HG03439 (cell line): ENCODE measurements around the gene PLEKHM1.

Experiments used
- ATAC-seq: cut with Tn5 transposase; IDR thresholded peaks from one replicate; pipeline ENCODE4 v1.9.1; 2021; ENCODE audit warnings: mild to moderate bottlenecking, moderate library complexity; ENCODE audit not compliant: unreplicated experiment

The PLEKHM1 gene

DNA sequence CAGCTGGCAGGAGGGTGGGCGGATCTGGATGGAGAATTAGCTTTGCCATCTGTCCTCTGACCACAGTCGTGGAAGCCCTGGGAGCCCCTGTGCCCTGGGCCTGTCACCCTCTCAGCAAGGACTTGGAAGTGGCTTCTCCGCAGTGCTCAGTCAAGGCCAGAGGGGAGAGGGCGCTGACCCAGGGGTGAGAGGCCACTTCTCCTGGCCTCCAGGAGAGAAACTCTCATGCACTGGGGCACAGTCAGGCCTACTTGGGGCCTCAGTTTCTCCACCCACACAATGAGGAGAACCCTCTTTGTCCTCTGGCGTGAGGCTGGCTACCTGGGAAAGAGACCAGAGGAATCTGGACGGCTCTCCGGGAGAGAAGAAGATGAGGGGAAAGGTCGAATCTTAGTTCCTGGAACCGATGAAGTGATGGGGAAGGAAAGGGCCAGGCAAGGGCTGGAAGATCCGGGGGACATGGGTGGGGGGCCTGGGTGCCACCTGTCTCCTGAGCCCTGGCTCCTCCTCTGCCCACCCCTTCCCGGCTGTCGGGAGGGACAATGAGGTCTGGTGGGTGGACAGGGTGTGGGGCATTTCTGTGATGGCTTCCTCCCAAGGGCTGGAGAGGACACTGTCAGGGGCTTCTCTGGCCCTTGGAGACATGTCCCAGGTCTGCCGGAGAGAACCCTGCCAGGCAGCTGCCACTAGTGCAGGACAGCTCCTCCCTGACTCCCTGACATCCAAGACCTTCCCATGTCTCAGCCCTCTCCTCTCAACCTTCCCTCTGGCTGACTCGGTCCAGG, 48.8 kb downstream of the PLEKHM1 start:
- ATAC-seq, result no peak

DNA sequence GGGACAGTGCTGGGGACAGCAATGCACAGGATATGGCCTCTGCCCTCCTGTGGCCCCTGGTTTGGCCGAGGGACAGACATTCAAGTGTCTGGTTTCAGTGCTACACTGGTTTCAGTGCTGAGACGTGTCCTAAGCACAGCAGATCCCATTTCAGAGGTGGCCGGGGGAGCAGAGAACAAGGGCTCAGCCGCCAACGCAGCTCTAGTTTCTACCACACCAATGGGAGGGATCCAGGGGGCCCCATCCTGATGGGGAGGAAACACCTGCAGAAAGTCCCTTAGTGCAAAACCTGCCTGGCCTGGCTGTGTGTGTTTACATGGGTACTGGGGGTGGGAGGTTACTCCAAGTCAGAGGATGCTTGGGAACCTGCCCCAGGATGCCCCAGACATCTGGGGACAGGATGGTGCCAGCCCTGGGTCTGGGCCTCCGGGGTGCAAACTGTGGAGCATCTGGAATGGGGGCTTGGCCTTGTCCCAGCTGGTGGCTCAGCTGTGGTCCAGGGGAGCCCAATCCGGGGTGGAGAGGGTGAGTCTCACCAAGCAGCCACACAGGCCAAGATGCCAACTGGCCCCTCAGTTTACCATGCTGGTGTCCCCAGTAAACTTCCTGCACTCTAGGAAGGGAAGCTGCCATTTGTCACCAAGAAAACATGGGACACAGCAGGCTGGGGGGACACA, 49.5 kb downstream of the PLEKHM1 start:
- ATAC-seq, result peak; percentile 66

DNA sequence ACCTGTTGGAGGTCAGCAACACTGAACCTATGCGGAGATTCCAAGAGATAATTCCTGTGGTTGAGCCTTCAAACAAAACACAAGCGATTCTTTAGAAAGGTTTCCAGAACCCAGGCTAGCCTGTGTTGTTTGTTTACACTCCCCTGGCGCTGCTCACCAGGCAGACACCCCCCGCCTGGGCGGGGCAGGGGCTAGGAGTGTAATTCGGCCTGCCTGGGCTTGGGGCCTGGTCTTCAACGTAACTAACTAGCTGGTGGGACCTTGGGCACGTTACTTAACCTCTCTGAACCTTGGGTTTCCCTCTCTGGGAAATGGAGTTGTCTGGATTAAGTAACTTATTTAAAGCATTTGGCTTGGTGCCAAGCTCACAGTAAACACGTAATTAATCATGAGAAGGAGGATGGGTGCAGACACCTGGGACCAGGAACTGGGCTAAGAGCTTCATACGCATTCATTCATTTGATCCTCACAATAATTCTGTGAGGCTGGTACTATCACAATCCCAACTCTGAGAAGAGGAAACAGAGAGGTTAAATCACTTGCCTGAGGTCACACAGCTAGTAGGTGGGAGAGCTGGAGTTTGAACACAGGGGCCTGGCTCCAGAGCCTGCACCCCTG, 50.3 kb downstream of the PLEKHM1 start:
- no peak for ATAC-seq

DNA sequence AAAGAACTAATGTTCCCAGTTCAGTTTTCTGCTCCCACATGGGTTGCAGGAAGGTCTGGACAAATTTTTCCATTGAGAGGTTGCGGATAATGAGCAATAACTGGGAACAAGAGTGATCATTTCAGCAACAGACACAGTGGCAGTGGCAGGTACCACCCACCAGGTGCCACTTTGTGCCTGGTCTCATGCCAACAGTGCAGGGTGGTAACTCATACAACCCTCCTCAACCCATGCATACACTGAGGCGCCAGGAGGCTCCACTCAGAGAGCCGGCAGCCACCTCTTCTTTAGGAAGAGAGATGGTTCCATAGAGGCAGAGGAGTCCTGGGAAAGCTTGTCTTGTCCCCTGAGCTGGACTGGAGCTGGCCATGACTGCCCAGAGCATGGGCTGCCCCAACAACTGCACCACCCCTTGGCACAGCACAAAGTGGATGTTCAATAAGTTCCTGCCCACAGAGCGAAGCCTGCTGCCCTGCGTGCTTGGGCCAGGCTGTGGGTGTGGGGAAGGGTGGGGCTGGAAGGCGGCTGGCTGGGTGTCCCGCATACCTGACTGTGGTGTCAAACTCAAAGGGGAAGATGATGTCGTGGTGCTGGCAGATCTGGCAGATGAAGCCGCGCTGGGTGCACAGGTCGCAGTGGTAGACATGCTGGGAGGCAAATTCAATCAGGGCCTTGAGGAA, 51.5 kb downstream of the PLEKHM1 start:
- no peak for ATAC-seq

DNA sequence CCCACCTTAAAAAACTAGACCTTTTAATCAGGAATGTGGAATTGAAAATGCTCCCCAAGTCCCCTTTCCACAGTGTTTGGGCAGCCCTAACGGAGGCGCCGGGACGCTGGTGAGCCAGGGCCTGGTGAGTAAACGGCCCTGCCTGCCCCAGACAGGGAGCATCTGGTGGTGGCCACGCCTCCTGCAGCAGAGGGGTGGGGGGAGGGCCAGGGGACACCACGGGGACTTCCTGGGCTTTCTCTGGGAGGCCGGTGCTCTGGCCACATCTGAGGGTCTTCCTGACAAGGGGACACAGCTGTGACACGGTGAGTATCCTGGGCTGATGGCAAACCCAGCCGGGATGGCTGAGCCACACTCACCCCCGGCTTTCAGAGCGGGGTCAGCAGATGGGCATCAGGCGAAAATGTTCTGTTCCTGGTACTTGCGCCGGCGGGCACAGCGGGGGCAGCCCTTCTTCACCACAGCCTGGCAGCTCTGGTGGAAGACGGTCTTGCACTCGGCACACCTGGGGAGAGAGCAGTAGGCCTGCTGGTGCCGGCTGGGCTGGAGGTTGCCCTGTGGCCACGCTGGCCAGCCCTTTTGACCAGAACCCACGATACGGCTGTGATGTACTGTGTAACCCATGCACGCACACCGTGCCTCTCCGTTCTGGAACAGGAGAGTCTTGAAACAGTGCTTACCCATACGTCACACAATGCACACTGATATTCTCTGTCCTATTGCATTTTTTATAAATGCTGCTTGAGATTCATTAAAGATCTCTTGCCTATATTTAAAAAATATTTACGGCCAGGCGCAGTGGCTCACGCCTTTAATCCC, 52.8 kb downstream of the PLEKHM1 start:
- no peak for ATAC-seq

DNA sequence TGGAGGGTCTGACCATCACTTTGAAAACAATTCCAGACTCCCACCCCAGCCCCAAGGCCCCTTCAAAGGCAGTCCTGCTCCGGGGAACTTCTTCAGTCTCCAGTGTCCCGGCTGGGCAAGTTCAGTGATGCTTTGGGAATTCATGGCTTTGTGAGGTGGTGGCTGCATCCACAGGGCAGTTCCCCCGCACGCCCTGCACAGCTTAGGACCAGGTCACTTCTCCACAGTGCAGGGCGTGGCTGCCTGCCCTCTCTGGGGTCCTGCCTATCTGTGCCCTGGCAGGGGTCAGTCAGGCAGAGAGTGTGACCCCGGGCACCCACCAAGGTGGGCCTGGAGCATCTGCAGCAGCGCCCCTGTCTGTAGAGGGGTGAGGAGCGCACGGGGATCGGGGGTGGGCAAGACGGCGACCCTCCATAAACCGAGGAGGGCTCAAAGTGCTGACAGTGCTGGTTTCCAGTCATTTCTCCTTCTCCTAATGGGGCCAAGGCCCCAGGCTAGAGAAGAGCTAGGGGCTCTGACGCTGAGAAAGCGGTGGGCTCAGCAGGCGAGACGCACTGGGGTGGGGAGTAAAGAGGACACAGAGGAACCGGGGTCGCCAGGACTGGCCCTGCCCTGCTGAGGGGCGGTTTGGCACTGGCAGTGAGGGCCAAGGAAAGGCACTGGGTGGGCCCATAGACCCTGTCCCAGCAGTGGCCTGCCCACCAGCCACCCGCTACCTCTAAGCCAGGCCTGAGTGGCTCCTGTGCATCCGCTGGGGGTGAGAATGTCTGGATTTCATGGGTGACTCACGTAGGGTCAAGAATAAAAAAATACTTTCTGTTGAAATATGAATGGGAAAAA, 53.7 kb downstream of the PLEKHM1 start:
- no peak for ATAC-seq

DNA sequence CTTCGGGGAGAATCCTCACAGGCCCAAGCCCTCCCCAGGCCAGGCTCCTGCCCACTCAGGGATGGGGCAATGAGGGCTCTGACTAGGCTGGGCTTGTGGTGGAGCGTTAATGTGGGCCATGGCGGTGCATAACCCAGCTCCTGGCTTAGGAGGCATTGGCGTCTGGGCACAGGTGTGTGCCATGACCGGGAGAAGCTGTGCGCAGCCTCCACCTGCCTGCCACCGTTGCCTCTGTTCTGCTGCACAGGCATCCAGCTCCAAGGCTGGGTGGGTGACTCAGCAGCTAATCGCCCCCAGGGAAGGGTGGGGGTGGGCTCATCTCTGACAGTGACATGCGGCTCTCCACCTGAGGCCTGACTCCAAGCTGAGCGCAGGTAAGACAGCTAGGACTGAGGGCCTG, 54.4 kb downstream of the PLEKHM1 start:
- no peak for ATAC-seq

DNA sequence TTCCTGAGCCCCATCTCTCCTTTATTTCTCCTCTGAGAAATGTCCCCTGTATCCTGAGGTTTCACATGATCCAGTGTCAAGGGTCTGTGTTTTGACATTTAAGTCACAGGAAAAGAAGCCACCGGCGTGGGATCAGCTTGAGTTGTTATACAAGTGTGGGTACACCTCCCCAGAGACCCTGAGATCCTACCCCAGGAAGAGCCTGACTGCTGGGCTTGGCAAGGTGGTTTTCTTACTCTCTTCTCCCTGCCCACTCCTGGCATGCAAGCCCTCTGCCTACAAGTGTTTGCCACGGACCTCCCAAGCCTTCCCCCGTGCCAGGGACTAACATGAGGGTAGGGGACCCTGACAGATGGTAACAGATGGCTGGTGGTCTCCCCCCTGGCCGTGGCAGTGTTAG, 55.0 kb downstream of the PLEKHM1 start:
- ATAC-seq, result no peak

DNA sequence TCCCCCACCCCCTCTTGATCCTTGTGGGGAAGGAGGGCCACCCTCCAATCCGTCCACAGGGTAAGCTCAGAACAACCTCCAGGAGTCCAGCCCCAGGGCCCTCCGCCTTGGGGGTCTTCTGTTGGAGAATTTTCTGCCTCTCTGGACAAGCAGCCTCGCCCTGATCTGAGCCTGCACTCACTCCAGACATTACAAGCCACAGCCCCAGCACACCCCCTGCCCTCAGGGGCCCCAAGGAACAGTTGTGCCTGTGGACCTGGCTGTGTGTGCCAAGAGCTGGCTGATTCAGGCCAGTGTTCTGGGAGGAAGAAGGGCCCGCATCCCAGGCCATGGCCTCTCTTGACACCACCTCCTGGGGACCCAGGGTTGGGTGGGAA, 57.4 kb downstream of the PLEKHM1 start:
- no peak for ATAC-seq

DNA sequence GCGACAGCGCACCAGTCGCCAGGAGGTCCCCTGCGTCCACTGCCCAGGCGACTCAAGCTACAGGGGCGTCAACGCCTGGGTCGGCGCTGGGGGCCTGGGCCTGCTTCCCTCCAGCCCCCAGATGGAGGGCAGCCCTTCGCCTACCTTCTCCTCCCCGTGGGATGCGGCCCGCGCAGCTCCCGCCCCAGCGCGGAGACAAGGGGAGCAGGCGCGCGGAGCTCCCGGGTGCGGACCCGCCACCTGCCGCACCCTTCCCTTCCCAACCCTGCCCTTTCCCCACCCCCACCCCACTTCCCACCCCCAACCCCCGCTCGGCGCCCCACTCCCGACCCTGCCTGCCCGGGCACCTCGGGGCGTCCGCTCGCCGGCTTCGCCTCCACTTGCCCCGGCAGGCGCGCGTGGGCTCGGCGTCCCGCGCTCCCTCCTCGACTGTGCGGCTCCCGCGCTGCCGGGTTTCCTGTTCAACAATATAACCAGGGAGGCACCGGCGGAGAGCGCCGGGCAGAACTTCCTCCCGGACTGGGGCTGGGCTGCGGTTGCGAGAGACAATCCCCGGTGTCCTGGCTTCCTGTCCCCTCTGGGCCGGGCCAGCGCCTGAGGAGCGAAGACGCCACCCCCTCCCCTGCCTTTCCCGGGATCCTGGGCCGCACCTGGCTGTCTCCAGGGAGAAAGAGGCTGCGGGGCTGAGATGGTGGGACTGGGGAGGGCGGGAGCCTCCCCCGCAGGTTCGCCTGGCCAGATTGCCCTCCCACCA, 57.9 kb downstream of the PLEKHM1 start, which contains the start of gene ARHGAP27:
Gene ARHGAP27 (minus strand): TSS at position 466 of the 754 bp plus-strand sequence. CDS start 2,591 bp downstream, outside the sequence.
- ATAC-seq, result no peak

DNA sequence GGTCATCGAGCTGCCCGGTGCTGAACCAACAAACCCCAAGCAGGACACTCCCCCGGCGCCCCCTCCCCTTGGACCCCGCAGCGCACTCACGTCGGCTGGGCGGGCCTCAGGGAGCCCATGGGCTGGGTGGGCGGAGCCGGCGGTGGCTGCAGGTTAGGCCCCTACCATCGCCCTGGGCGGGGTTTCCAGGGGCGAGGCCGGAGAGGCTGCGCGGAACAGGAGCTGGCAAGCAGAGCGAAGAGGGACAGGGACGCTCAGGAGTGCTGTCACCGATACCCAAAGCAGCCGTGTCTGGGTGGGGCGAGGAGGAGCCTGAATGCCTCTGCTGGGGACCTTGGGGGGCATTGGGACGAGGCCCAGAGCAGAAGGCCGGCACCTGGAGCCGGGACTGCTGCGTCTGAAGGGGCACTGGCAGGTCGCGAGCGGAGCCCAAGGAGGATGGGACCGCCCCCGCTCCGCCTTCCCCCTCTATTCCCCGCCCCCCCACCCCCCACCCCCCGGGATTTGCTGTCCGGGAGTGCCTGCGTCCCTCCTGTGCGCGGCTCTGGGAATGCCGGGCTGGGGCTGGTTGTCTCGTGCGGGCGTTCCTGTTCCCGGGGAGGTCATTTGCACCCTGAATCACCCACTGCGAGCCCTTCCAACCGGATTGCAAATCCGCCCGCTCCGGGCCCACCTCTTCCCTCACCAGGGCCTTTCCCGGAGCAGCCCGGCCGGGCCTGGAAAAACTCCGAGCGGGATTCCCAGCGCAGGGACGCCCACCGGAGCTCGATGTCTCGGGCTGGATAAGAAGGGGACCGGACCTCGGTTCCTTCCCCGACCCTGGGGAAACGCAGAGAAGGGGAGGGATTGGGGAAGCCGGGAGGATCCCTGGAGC, 58.8 kb downstream of the PLEKHM1 start:
- ATAC-seq, result peak; percentile 48

DNA sequence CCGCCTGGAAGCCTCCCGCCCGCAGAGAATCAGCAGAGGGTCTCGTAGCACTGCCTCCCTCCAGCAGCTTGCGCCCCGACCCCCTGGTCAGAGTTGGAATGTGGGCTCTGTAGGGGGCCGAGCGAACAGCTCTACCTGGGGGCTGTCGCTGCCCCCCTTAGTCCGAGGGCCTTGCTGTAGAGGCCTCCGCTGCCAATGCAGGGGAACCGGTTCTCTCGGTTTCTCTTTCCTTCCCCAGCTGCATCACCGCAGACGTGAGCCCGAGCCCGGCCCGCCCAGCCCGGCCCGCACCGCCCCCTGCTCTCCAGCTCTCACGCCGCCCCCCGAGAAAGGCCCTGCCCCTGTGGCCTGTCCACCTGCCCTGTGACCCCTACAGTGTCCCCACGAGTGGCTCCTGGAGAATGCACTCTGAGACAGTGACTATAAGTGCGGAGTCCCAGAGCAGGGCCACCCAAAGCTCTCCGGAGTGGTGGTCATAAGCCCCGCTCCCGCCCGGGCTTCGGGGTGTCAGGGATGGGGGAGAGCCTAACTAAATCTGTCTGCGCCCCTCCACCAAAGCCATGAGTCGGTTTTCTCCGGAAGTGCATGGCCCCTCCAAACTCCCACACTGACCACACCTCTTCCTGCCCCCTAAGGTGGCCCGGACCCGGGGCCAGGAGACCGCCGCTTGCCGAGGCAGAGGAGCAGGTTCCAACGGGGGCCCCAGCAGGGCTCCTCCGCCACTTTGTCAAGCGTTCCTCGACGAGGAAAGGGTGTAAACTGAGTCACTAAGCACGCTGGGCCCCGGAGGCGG, 59.6 kb downstream of the PLEKHM1 start:
- peak; percentile 21 for ATAC-seq

DNA sequence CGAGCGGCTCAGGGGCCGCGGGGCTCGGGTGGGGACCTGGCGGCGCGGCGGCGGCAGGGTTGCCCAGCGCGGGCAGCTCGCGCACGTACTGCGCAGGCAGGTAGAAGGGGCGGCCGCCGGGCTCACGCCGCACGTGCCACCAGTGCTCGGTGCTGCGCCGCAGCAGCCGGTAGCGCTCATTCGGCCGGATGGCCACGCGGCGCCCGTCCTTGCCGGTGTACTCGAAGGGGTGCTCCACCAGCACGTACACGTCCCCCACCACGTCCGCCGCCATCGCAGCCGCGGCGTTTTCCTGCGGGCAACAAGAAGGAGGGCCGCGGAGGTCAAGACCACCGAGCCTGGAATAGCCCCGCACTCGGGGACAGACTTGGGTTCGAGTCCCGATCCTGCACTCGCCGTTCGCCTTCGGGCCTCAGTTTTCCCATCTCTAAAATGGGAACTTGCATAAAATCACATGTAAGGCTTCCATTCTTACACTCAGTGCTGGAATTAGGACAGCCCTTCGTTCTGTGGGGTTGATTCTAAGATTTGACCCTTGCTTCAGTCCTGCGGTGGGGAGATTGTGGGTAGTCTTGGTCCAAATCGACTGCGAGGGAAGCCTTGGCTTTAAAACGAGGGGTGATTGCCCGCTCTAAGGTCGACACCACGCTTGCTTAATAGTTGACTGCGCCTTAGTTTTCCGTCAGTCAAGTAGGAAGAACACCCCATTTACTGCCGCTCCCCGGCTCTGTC, 60.3 kb downstream of the PLEKHM1 start:
- ATAC-seq, result no peak

DNA sequence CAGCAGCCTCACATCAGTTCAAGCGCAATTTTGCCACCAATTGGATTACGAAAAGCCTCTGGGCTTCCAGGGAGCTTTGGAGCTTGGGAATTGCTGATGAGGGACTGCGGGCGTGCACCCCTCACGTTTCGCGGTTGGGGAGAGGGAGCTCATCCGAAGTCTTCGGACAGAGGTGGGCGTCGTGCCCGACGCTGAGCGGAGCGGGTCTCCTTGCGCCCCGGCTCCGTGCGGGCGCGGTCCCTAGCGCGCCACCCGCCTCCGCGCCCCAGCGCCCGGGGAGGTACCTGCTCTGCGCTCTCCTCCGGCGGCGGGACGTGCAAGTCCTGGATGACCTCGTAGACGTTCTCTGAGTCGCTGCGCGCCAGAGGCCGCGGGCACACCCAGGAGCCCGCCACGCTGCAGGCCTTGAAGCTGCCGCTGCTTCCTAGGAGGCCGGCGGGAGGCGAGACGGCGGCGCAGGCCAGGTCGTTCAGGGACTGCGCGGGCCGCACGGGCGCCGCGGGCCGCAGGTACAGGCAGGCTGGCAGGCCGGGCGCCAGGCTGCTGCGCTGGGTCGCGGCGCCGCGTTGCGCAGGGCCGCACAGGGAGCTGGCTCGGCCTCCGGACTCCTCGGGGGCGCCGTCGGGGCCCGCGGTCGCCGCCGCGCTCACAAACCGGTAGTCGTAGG, 61.0 kb downstream of the PLEKHM1 start:
- ATAC-seq, result no peak

DNA sequence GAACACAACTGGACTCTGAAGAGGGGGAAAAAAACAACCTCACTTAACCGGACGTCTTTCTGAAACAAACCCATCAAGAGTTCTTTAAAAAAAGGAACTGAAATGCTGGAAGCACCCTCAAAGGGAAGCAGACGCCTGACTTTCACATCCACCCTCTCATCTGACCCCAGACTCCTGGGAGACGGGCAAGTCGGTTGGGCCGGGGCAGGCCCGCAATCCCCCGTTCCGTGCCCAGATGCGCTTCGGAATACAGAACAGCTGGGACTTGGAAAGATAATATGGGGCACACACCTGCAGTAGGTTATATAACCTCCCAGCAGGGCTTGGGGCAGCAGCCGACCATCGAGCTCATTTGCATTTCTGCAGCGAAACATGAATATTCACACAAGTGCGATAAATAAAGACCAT, 61.6 kb downstream of the PLEKHM1 start:
- no peak for ATAC-seq

DNA sequence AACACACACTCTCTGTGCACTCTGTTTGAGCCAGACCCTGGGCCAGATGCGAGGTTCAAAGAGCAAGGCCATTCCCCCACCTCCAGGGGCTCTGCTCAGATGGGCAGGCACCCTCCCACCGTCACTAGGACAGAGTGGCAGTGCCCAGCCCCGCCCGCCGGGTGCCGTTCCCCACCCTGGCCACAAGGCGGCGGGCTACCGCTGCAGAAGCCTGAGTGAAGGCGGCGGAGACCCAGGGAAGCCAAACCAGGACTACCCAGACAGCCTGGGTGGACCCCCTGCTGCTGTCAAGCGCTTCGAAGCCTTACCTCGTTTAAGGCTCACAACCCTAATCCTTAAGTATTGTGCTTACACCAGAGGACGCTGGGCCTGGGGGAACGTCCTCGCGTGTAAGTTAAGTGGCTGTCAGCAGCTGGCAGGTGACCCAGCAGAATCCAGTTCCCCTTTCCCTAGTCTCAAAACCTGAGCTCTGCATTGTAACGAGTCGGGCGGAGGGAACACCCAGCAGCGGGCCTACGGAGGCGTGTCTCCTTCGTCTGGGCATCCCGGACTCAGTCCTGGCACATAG, 62.4 kb downstream of the PLEKHM1 start:
- ATAC-seq, result no peak
